Mesenchymal stem cell (in vitro differentiated cells and primary cell): Measurements from ENCODE around the gene ME2.
"Not testable (repeated sequence)": the region's sequence is repeated elsewhere in the genome, so short reads cannot be mapped to it uniquely, and the experiment has no call there.

ENCODE experiments used
- DNase-seq: peaks from one replicate; pipeline ENCODE4 v3.0.0-alpha.2; 2013
- H2AFZ ChIP-seq: one replicate; pipeline ENCODE4 v1.6.1; 2013; ENCODE audit warnings: low read depth, mild to moderate bottlenecking, control low read depth, inconsistent platforms, low read length, moderate library complexity
- H2AK5ac ChIP-seq: 2 replicates; pipeline ENCODE4 v1.6.1; 2013; ENCODE audit warnings: low read length, moderate library complexity, mild to moderate bottlenecking, inconsistent platforms; ENCODE audit not compliant: severe bottlenecking
- H2BK120ac ChIP-seq: one replicate; pipeline ENCODE4 v1.6.1; 2013; ENCODE audit warnings: low read depth, mild to moderate bottlenecking, inconsistent platforms, low read length, moderate library complexity
- H2BK12ac ChIP-seq, 2 experiments: one replicate each; pipeline ENCODE4 v1.6.1; 2013; ENCODE audit warnings: inconsistent platforms in 2 of 2, low read length in 2 of 2, mild to moderate bottlenecking in 2 of 2, moderate library complexity in 2 of 2, control low read depth in 1 of 2
- H2BK15ac ChIP-seq: one replicate; pipeline ENCODE4 v1.6.1; 2013; ENCODE audit warnings: mild to moderate bottlenecking, low read depth, inconsistent platforms; ENCODE audit not compliant: poor library complexity, severe bottlenecking
- H2BK5ac ChIP-seq: 2 replicates; pipeline ENCODE4 v1.6.1; 2013; ENCODE audit warnings: low read depth, mild to moderate bottlenecking, low read length, control low read depth, inconsistent platforms; ENCODE audit not compliant: poor library complexity, severe bottlenecking
- H3K14ac ChIP-seq, 2 experiments: one replicate each; pipeline ENCODE4 v1.6.1; 2013; ENCODE audit warnings: inconsistent platforms in 2 of 2, low read length in 2 of 2, control low read depth in 1 of 2, mild to moderate bottlenecking in 1 of 2, moderate library complexity in 1 of 2
- H3K18ac ChIP-seq, 2 experiments: one replicate each; pipeline ENCODE4 v1.6.1; 2013; ENCODE audit warnings: inconsistent platforms in 2 of 2, low read length in 2 of 2, control low read depth in 1 of 2, low read depth in 1 of 2, mild to moderate bottlenecking in 1 of 2
- H3K23ac ChIP-seq, 2 experiments: one replicate each; pipeline ENCODE4 v1.6.1; 2013; ENCODE audit warnings: inconsistent platforms in 2 of 2, low read length in 2 of 2, mild to moderate bottlenecking in 2 of 2, moderate library complexity in 2 of 2, control low read depth in 1 of 2
- H3K27ac ChIP-seq: 2 replicates; pipeline ENCODE4 v1.5.1; 2013; ENCODE audit warnings: mild to moderate bottlenecking, moderate library complexity, low read length, control low read depth, inconsistent platforms; ENCODE audit not compliant: poor library complexity, severe bottlenecking
- H3K27me3 ChIP-seq, 2 experiments: 2 replicates each; pipeline versions ENCODE4 v1.6.1 to v1.7.0; 2013; ENCODE audit warnings: low read length in 2 of 2, mild to moderate bottlenecking in 2 of 2, moderate library complexity in 2 of 2, control low read depth in 1 of 2, inconsistent platforms in 1 of 2; ENCODE audit not compliant: control insufficient read depth in 1 of 2, insufficient read depth in 1 of 2
- H3K36me3 ChIP-seq, 2 experiments: 2 replicates each; pipeline versions ENCODE4 v1.6.1 to v1.7.0; 2013; ENCODE audit warnings: low read length in 2 of 2, control low read depth in 1 of 2, inconsistent platforms in 1 of 2, low read depth in 1 of 2, mild to moderate bottlenecking in 1 of 2; ENCODE audit not compliant: insufficient read depth in 2 of 2, control insufficient read depth in 1 of 2
- H3K4ac ChIP-seq, 2 experiments: one replicate each; pipeline ENCODE4 v1.6.1; 2013; ENCODE audit warnings: inconsistent platforms in 2 of 2, low read length in 2 of 2, mild to moderate bottlenecking in 2 of 2, moderate library complexity in 2 of 2, control low read depth in 1 of 2, low read depth in 1 of 2
- H3K4me1 ChIP-seq: 2 replicates; pipeline ENCODE4 v1.6.1; 2013; ENCODE audit warnings: low read depth, low read length, control low read depth; ENCODE audit not compliant: control insufficient read depth, insufficient read depth
- H3K4me2 ChIP-seq: 2 replicates; pipeline ENCODE4 v1.6.1; 2013; ENCODE audit warnings: low read length, mild to moderate bottlenecking, inconsistent platforms; ENCODE audit not compliant: poor library complexity, severe bottlenecking
- H3K4me3 ChIP-seq, 2 experiments: 2 replicates each; pipeline versions ENCODE4 v1.5.1 to v1.7.0; 2013; ENCODE audit warnings: low read length in 2 of 2, mild to moderate bottlenecking in 2 of 2, control low read depth in 1 of 2, low read depth in 1 of 2; ENCODE audit not compliant: insufficient read depth in 1 of 2
- H3K79me1 ChIP-seq: replicated peaks from 2 replicates; pipeline ENCODE4 v1.6.1; 2013; ENCODE audit warnings: mild to moderate bottlenecking, control low read depth, low read length, inconsistent platforms; ENCODE audit not compliant: poor library complexity, severe bottlenecking
- H3K9ac ChIP-seq: 2 replicates; pipeline ENCODE4 v1.7.0; 2013; ENCODE audit warnings: mild to moderate bottlenecking, low read length, moderate library complexity
- H3K9me3 ChIP-seq: 2 replicates; pipeline ENCODE4 v1.7.0; 2013; ENCODE audit warnings: mild to moderate bottlenecking, low read length; ENCODE audit not compliant: control insufficient read depth
- H4K8ac ChIP-seq: one replicate; pipeline ENCODE4 v1.6.1; 2013; ENCODE audit warnings: inconsistent platforms, mild to moderate bottlenecking, low read length, moderate library complexity
- H4K91ac ChIP-seq: one replicate; pipeline ENCODE4 v1.6.1; 2013; ENCODE audit warnings: mild to moderate bottlenecking, low read length, inconsistent platforms
- WGBS: methylation state at CpG from one replicate; pipeline ENCODE4 v1.1.7; 2013; ENCODE audit warnings: mixed read lengths; 5-methylcytosine and 5-hydroxymethylcytosine counted together

Gene ME2

GRCh38 chr18:50853863-50854271 is 25.1 kb upstream of the ME2 start:
- no peaks in the 10 kb centered on the region for H3K36me3 ChIP-seq
- no peaks in the 10 kb centered on the region for H3K4me1 ChIP-seq
- no peak overlapping the region for H2BK5ac ChIP-seq
- no peak overlapping the region for H3K4me3 ChIP-seq
- H3K9ac ChIP-seq: no peak overlapping the region
- H3K4ac ChIP-seq: no peak overlapping the region
- no peak overlapping the region for H3K27ac ChIP-seq
- no peaks in the 10 kb centered on the region for H3K9me3 ChIP-seq
- no peak overlapping the region for H3K23ac ChIP-seq
- H2BK12ac ChIP-seq: no peak overlapping the region
- peaks cover 3 to 8% of the 10 kb centered on the region in 2 experiments for H3K27me3 ChIP-seq
- H3K18ac ChIP-seq: no peak overlapping the region
- DNase-seq: no peak
- H2BK120ac ChIP-seq: no peak overlapping the region
- no peak overlapping the region for H2BK15ac ChIP-seq
- WGBS: 78% methylated on average over 5 of the region's 6 CpGs
- H2AK5ac ChIP-seq: no peak overlapping the region
- no peak overlapping the region for H2AFZ ChIP-seq
- H3K79me1 ChIP-seq: no peaks in the 10 kb centered on the region
- H3K4me2 ChIP-seq: no peak overlapping the region
- H3K14ac ChIP-seq: no peak overlapping the region
- no peak overlapping the region for H4K91ac ChIP-seq
- no peak overlapping the region for H4K8ac ChIP-seq

GRCh38 chr18:50855976-50856757 is 22.8 kb upstream of the ME2 start:
- no peak overlapping the region for H3K4ac ChIP-seq
- H3K9me3 ChIP-seq: no peaks in the 10 kb centered on the region
- H2AK5ac ChIP-seq: no peak overlapping the region
- no peak overlapping the region for H3K18ac ChIP-seq
- DNase-seq: no peak
- no peaks in the 10 kb centered on the region for H3K4me1 ChIP-seq
- H3K27ac ChIP-seq: no peak overlapping the region
- H4K8ac ChIP-seq: no peak overlapping the region
- no peaks in the 10 kb centered on the region for H3K79me1 ChIP-seq
- no peak overlapping the region for H2AFZ ChIP-seq
- H3K9ac ChIP-seq: no peak overlapping the region
- H2BK15ac ChIP-seq: no peak overlapping the region
- no peak overlapping the region for H3K23ac ChIP-seq
- no peak overlapping the region for H2BK12ac ChIP-seq
- no peak overlapping the region for H4K91ac ChIP-seq
- no peak overlapping the region for H2BK5ac ChIP-seq
- H3K27me3 ChIP-seq: peaks cover 9 to 14% of the 10 kb centered on the region in 2 experiments
- 92% methylated on average over 13 of the region's 13 CpGs for WGBS
- no peak overlapping the region for H2BK120ac ChIP-seq
- no peak overlapping the region for H3K14ac ChIP-seq
- no peak overlapping the region for H3K4me3 ChIP-seq
- H3K36me3 ChIP-seq: no peaks in the 10 kb centered on the region
- H3K4me2 ChIP-seq: no peak overlapping the region

- H2BK5ac ChIP-seq, H3K4me1 ChIP-seq, H2BK120ac ChIP-seq, H2AK5ac ChIP-seq, H4K8ac ChIP-seq, DNase-seq, H3K4me3 ChIP-seq, H3K18ac ChIP-seq, H3K9me3 ChIP-seq, H4K91ac ChIP-seq, H2AFZ ChIP-seq, H3K36me3 ChIP-seq, H3K4ac ChIP-seq, H3K27ac ChIP-seq, H2BK15ac ChIP-seq, H3K79me1 ChIP-seq, H2BK12ac ChIP-seq, H3K4me2 ChIP-seq, H3K9ac ChIP-seq, H3K23ac ChIP-seq, H3K14ac ChIP-seq: not testable (repeated sequence)
- peaks cover 9 to 14% of the 10 kb centered on the region in 2 experiments for H3K27me3 ChIP-seq
- 38% methylated on average over 4 of the region's 5 CpGs for WGBS
Measured at GRCh38 chr18:50857166-50857565, 21.8 kb upstream of the ME2 start.

GRCh38 chr18:50857694-50858093 is 21.2 kb upstream of the ME2 start:
- no peak overlapping the region for H3K4me3 ChIP-seq
- no peak overlapping the region for H3K23ac ChIP-seq
- H2AK5ac ChIP-seq: no peak overlapping the region
- no peak overlapping the region for H4K8ac ChIP-seq
- no peak overlapping the region for H4K91ac ChIP-seq
- H3K27me3 ChIP-seq: peaks cover 9 to 14% of the 10 kb centered on the region in 2 experiments
- no peak overlapping the region for H2BK120ac ChIP-seq
- H3K14ac ChIP-seq: no peak overlapping the region
- H3K4me2 ChIP-seq: no peak overlapping the region
- no peaks in the 10 kb centered on the region for H3K79me1 ChIP-seq
- no peaks in the 10 kb centered on the region for H3K9me3 ChIP-seq
- no peaks in the 10 kb centered on the region for H3K36me3 ChIP-seq
- H3K4me1 ChIP-seq: no peaks in the 10 kb centered on the region
- no peak overlapping the region for H2AFZ ChIP-seq
- H2BK5ac ChIP-seq: no peak overlapping the region
- no peak overlapping the region for H3K18ac ChIP-seq
- no peak overlapping the region for H3K27ac ChIP-seq
- 88% methylated on average over 3 of the region's 3 CpGs for WGBS
- H2BK15ac ChIP-seq: no peak overlapping the region
- no peak for DNase-seq
- no peak overlapping the region for H3K4ac ChIP-seq
- H3K9ac ChIP-seq: no peak overlapping the region
- H2BK12ac ChIP-seq: no peak overlapping the region
